Endometrial microvascular endothelial cells (primary cell): ENCODE results near the gene RAET1G. TPM values are rescaled to one million over a fixed set of nuclear protein-coding genes. Genes with fewer than 3 reads are reported as not detected.
"Not testable (repeated sequence)": the region's sequence is repeated elsewhere in the genome, so short reads cannot be mapped to it uniquely, and the experiment has no call there.

Source experiments
- in situ Hi-C: cut with HindIII; loops from 2 replicates; pipeline ENCODE4 v1.10.0; 2017; ENCODE audit warnings: low sequenced_read_pairs, low pct_unique_long_range_greater_than_20kb; ENCODE audit errors: inconsistent ontology term
- total RNA-seq: library from RNA; depleted of rRNA; stranded (reverse); fragments of >200 nt; gene quantifications from one replicate; pipeline ENCODE4 v1.2.3, GENCODE V29; 2015; ENCODE audit errors: inconsistent ontology term

Gene RAET1G
- total RNA-seq, 1 donor from 2014 or later: 0.37 TPM

DNA sequence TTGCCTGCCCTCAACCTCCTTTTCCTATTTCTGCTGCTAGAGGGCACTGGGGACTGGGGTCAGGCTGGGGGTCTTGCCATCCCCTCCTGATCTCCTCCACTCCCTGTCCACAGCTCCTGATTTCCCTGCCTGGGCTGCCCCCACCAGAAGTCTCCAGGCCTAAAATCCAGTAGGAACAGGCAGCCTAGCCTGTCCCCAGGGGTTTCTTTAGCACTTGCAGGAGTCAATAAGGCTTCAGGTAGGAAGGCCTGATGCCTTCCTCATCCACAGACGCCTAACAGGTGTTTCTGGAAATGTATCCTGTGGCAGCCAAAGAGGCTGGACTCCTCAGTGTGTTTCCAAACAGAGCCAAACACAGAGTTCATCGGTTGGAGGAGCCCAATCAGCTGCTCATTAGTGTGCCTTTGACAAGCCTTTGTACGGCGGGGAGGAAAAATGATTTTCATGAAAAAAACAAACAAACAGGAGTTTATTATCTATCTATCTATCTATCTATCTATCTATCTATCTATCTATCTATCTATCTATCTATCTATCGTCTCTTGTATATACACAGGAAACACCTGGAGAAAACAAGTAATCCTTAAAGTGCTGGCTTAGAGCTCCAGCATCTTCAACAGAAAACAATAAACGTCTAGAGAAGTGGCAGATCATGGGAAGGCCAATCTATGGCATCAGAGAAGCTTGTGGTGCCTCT, 21.3 kb downstream of the RAET1G start:
- in situ Hi-C loops: no loop called here

DNA sequence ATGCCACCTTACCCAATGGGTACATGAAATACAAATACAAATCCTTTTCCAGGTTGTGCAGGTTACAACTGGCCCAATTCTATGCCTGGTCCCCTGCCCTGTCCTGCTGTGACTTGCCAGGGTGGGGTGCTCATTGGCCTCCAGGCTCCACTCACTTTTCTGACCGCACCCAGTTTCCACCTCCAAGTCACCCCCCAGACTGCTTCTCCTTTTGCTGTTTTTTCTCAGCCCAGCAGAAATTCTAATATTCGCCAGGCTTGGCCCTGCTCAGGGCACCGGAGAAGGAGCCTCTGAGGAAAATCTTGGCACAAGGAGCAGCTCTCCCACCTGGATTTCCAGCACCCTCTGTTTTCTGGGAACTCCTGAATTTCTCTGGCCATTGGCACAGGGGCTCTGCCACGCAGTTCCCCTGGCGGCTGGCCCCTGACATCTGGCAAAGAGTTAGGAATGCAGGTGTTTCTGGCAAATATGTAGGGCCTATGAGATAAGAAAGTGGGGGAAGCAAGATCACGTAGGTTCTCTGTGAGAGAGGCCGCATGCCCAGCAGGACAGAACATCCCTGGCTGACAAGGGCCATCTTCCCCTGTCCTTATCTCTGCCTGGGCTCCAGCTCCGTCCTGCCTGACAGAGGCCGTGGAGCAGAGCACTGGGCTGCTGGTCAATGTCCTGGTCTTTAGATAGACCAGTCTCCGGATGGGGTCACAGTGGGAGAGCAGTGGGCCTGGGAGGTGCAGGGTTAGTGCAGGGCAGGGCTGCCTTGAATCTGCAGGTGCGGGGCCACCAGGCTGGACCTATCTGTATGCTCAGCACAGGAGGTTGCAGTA, 22.1 kb downstream of the RAET1G start:
- in situ Hi-C loops: no loop called here

DNA sequence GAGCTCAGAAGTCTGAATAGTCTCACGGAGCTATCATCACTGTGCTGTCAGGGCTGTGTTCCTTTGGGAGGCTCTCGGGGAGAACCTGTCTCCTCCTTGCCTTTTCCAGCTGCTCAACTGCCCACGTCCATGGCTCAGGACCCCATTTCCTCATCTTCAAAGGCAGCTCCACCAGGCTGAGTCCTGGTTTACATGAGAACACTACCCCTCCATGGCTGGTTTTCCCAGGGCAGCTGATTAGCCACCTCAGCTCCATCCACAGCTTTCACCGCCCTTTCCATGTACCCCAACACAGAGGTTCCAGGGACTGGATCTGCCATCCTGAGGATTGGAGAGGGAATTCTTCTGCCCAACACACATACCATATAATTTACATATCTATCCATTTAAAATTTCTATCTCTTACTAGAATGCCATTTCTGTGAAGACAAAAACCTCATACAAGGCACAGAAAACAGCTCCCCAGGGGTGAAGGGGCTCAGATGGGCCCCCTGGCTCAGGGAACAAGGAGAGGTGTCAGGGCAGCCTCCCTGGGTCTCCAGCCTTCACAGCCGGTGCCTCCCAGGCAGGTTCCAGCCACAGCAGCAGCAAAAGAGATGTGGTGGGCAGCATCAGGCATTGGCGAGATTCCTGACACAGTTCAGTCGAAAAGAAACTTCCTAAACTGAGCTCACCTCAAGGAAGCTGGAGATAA, 22.8 kb downstream of the RAET1G start:
- in situ Hi-C loops: no loop called here

DNA sequence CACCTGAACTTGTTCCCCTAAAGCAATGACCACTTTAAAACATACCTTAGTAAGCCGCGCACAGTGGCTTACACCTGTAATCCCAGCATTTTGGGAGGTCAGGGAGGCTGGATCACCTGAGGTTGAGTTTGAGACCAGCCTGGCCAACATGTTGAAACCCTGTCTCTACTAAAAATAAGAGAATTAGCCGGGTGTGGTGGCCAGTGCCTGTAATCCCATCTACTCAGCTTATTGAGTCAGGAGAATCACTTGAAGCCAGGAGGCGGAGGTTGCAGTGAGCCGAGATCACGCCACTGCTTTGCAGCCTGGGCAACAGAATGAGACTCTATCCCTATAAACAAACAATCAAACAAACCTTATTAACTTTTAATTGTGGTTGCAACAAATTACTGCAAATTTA, 23.4 kb downstream of the RAET1G start:
- in situ Hi-C loops: no loop called here

DNA sequence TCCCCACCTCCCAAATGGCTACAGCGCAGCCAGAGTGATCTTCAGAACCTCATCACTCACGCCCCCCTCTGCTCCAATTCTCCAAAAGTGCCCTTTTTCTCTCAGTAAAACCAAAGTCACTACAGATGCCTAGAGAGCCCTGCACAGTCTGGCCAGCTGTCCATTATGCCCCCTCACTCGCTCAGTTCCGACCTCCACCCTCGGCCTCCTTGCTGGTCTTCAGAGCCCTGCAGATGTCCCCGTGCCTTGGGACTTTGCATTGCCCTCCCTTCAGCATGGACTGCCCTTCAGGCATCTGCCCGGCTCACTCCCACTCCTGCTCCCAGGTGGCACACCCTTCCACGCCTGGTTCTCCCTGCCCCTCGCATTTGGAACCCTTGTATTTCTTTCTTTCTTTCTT, 24.0 kb downstream of the RAET1G start:
- in situ Hi-C loops: no loop called here

DNA sequence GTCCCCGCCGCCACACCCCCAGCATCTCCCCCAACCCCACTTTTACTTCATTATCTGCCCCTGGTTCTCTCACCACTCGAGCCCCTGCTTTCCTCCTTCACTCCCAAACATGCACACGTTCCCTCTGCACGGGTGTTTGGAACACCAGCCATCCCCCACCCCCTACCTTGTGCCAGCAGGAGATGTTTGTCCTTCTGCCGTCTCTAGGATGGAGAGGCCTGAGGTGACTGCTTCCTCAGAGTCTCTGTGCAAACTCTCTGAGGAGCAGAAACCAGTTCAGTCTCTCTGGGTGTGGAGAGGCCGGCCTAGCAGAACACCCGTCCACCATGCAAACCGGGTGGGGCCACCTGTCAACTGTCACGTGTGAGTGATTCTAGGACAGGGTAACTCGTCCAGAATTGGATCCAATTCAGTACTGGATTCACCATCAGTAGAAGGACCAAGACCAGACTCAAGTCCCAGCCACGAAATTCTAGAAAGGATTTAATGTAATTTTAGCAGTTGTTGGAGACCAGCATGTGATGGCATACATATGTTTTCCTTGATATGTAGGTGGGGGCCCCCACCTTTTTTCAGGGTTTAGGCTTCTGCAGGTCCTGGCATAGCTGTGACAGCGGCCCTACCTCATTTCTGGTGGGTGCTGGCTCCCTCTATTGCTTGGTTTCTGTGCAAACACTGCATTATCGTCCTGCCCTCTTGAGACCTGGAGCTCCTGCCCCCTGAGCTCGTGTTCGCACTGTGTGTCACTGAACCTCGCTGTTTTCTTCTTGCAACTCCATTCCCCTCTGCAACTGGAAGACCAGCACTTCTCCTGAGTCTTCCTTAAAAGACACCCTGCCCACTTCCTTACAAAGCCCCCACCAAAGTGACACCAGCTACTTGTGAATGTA, 24.8 kb downstream of the RAET1G start, which contains the start of gene RAET1E:
Gene RAET1E (minus strand): TSS at position 259 of the 890 bp plus-strand sequence. CDS start 7,212 bp downstream, outside the sequence.
- in situ Hi-C loops: no loop called here

DNA sequence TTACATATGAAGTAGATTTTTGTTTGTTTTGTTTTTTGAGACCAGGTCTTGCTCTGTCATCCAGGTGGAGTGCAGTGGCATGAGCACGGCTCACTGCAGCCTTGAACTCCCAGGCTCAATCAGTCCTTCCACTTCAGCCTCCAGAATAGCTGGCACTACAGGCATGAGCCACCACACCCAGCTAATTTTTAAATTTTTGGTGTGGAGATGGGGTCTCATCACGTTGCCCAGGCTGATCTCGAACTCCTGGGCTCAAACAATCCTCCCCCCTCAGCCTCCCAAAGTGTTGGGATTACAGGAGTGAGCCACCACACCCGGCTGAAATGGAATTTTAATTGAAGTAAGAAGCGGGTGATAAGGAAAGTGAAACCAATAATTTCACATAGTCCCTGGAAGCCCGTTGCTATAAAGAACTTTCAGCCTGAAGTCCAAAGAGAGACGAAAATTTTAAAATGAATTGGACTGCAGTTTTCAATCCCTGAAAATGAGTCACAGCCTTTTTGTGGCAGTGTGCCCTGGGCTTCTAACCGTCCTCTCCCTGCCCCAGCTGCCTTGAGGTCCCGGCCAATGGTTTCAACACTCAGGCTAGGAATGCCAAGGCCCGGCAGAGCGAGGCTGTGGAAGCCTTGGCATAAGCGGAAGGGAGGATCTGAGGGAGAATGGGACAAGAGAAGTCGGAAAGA, 25.8 kb downstream of the RAET1G start:
- in situ Hi-C loops: no loop called here

DNA sequence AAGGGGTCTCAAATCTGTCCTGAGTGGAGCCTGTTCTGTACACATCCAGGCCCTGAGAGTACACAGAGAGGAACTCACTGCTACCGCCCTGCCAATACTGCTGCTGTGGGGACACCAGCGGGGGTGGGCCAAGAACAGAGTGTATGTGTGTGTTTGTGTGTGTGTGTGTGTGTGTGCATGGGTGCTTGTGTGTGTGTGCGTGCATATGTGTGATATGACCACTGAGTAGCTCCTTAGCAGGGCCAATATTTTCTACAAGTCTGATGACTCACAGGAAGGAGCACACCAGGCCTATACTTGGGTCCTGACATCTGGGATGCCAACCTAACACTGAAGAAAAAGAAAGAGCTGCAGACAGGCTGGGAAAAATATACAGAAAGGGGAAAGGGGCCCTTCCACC, 26.4 kb downstream of the RAET1G start:
- in situ Hi-C loops: no loop called here

DNA sequence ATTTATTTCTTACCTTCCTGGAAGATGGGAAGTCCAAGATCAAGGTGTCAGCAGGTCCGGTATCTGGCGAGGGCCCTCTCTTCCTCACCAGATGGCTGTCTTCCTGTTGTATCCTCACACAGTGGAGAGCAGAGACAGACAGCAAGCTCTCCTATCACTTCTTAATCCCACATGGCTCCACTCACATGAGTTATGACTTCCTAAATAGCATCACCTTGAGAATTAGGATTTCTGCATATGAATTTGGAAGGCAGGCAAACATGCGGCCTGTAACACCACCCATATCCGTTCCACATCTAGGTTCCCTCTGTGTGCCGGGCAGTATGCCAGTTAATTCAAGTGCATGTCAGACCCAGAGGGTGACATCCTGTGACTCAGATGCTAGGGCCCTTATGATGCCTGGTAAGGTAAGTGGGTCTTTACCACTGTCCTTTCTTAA, 27.1 kb downstream of the RAET1G start:
- in situ Hi-C loops: no loop called here

DNA sequence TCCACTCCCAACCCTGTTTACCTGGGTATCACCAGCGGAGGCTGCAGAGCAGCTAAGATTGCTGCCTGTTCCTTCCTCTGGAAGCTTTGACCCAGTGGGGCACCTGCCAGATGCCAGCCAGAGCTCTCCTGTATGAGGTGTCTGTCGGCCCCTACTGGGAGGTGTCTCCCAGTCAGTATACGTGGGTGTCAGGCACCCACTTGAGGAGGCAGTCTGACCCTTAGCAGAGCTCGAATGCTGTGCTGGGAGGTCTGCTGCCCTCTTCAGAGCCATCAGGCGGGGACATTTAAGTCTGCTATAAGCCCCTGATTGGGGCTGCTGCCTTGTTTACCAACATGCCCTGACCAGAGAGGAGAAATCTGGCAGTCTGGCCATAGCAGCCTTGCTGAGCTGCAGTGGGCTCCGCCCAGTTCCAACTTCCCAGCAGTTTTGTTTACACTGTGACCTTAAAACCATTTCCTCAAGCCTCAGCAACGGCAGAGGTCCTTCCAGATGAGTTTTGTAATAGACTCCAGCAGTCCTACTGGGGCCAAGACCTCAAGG, 27.8 kb downstream of the RAET1G start:
- in situ Hi-C loops: no loop called here

DNA sequence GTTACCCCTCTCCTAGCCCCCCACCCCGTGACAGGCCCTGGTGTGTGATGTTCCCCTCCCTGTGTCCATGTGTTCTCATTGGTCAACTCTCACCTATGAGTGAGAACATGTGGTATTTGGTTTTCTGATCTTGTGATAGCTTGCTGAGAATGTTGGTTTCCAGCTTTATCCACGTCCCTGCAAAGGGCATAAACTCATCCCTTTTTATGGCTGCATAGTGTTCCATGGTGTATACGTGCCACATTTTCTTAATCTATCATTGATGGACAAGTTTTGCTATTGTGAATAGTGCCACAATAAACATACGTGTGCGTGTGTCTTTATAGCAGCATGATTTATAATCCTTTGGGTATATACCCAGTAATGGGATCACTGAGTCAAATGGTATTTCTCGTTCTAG, 31.1 kb downstream of the RAET1G start:
- in situ Hi-C loops: not testable (repeated sequence)

DNA sequence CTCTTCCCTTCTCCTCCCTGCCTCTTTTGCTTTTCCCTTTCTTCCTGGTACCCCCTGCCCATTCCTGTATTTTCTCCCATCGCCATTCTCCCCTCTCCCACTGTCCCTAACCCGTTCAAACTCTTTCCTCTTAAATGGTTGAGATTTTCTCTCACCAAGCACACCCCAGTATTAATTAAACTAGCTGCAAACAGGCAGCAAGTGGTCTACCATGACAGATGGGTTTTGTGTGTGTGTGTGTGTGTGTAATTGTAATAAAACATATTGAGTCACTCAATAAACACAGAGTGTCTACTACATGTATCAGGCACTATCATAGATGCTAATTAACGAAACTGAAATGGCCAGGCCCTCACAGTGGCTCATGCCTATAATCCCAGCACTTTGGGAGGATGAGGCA, 31.7 kb downstream of the RAET1G start:
- in situ Hi-C loops: no loop called here

DNA sequence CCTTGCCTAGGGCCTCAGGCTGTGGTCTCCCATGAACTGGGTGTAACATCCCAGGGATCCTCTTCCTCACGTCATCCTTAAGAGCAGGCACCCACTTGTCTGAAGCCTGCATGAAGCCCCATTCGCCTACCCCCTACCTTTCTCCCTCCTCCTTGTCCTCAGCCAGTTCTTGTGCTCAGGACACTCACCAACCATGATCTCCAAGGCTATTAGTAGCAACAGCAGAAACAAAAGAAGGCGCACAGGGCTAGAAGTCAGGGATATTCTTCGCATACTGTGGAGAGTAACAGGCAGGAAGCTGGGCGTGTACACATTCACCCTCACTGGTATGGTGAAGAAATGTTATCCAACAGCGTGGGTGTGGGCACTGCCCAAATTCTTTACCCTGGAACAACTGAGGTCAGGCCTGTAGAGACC, 32.3 kb downstream of the RAET1G start:
- in situ Hi-C loops: no loop called here

DNA sequence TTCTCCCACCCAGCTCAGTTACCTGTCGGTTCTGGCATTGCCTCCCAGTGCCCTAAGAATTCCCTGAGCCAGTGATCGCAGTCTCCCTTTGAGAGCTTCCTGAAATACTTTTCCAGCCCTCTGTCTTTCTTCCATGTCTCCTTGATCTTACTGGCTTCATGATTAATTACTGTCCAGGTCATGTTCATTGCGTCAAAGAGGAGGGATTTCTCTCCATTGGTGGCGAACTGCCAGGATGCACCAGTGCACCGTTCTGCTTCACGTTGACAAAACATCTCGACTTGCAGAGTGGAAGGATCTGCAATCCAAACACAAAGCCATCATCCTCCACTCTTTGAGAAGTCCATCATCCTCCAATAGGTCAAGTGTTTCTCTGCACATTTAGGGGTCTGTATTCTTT, 33.6 kb downstream of the RAET1G start:
- in situ Hi-C loops: no loop called here

DNA sequence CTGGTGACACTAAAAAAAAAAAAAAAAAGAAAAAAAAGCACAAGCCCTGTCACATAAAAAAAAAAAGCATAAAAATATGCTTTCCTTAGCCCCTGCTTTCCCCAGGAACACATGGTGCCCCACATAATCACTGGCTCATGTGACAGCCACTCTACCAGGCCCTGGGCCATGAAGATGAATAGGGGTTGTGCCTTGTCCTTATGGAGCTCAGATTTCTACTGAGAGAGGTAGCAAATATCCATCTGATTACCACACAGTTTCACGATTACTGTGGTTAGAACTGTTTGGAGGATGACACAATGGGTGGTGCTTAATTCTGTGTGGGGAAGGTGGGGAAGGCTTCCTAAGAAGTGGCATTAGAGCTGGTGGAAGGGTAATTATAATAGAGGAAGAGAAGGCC, 34.3 kb downstream of the RAET1G start:
- in situ Hi-C loops: no loop called here

DNA sequence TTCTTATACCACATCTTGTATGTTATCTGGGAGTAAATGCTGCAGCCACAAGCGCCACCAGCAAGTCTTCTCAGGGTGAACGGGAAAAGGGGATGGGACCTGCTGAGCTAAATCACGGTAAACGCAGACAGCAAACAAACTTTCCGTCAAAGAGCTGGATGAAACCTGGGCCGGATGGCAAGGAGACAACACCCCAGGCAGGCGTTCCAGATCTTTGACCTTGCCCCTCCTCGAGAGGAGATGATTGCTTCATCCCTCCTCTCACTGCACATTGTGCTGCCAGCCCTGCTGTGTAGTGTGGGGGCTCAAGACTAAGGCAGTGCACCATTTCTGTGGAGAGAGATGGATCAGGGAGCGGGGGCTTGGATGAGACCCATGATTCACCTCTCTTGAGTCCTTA, 34.8 kb downstream of the RAET1G start:
- in situ Hi-C loops: no loop called here

DNA sequence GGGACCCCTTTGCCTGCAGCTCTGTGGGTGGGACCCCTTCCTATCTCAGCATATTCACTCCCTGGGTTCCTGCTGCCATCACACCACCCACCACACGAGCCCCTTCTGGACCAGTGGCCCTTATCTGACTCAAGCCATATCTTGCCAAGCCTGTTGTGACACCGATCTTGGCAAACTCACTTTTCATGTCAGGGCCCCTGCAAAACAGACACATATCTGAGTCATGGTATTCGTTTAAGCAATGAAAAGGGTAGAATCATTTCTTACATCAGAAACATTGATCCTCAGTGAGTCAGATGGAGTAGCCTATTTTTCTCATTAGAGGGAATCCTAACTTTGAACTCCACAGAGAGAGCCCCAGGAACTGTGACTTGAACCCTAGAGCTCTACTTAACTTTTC, 35.6 kb downstream of the RAET1G start:
- in situ Hi-C loops: no loop called here

DNA sequence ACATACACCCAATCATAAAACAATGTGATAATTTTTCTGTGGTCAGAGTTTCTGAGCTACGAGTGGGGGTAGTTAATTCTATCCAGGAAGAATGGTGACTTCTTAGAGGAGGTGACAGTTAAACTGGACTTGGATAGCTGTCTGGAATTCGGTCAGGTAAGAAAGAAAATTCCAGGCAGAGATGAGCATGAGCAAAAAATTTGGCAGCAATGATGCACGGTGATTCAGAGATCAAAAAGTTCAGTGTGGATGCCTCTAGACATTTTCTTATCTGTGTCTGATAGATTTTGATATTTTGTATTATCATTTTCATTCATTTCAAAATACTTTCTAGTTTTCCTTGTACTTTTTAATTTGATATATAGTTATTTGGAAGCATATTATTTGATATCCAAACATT, 37.0 kb downstream of the RAET1G start:
- in situ Hi-C loops: no loop called here
